Upper lobe of right lung (tissue), 1 donor: ENCODE data around the gene NEK7. TPM values are rescaled to one million over a fixed set of nuclear protein-coding genes. Genes with fewer than 3 reads are reported as not detected.

Source experiments
- ATAC-seq: fragments of 200-7000 bp; cut with Tn5 transposase; one replicate; pipeline ENCODE4 v1.9.1; 2020; ENCODE audit warnings: mild to moderate bottlenecking, moderate library complexity
- DNase-seq: peaks from one replicate; pipeline ENCODE4 v3.0.0-alpha.2; 2020
- H3K27ac ChIP-seq: fragments of 200-600 bp; one replicate; pipeline ENCODE4 v1.8.0; 2022
- H3K27me3 ChIP-seq: fragments of 200-600 bp; one replicate; pipeline ENCODE4 v1.8.0; 2022; ENCODE audit warnings: mild to moderate bottlenecking
- H3K36me3 ChIP-seq: fragments of 200-600 bp; one replicate; pipeline ENCODE4 v1.8.0; 2022
- H3K4me1 ChIP-seq: fragments of 200-600 bp; one replicate; pipeline ENCODE4 v1.8.0; 2022
- H3K4me3 ChIP-seq: fragments of 200-600 bp; one replicate; pipeline ENCODE4 v1.8.0; 2022; ENCODE audit warnings: mild to moderate bottlenecking
- H3K9me3 ChIP-seq: fragments of 200-600 bp; one replicate; pipeline ENCODE4 v1.8.0; 2022
- intact Hi-C: fragments of 100-400 bp; cut with DNase I; formaldehyde crosslinking; loops from one replicate; pipeline ENCODE4 v1.11.0; 2022
- total RNA-seq: library from RNA; stranded (reverse); fragmentation: NEBNext Ultra II Directional; extraction: Animal tissue kit (Norgen Biotek cat#: 25700); gene quantifications from one replicate; pipeline ENCODE4 v1.2.1, GENCODE V29; 2021
- TF ChIP-seq, protein P1 (sequence below): fragments of 200-600 bp; IDR thresholded peaks from one replicate; pipeline ENCODE4 v1.8.0; 2022; ENCODE audit warnings: antibody characterized with exemption
- donor health status: DM: no; HTN: yes; CAD: no; lungs with severe emphysema.

NEK7 gene
- total RNA-seq, 1 donor from 2014 or later: 96.9 TPM

DNA sequence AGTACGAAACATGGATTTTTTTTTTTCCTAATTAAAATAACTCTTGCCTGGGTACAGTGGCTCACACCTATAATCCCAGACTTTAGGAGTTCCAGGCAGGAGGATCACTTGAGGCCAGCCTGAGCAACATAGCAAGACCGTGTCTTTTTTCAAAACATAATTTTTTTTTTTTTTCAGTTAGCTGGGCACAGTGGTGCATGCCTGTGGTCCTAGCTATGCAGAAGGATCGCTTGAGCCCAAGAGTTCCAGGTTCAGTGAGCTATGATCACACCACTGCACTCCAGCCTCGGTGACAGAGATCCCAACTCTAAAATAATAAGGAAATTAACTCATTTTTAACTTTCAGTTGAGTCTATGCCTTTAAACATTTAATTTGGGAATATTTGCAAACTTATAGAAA lies 170.1 kb downstream of the NEK7 start:
- Histone ChIP-seq H3K36me3 (no peaks in the 10 kb centered on the region), H3K9me3 (no peaks in the 10 kb centered on the region), H3K4me3 (no peak overlapping the region), H3K4me1 (no peaks in the 10 kb centered on the region), H3K27ac (no peak overlapping the region), H3K27me3 (no peaks in the 10 kb centered on the region)
- no peak for DNase-seq
- intact Hi-C loops: no loop called here
- no peak for ATAC-seq
- TF ChIP-seq, protein P1, sequence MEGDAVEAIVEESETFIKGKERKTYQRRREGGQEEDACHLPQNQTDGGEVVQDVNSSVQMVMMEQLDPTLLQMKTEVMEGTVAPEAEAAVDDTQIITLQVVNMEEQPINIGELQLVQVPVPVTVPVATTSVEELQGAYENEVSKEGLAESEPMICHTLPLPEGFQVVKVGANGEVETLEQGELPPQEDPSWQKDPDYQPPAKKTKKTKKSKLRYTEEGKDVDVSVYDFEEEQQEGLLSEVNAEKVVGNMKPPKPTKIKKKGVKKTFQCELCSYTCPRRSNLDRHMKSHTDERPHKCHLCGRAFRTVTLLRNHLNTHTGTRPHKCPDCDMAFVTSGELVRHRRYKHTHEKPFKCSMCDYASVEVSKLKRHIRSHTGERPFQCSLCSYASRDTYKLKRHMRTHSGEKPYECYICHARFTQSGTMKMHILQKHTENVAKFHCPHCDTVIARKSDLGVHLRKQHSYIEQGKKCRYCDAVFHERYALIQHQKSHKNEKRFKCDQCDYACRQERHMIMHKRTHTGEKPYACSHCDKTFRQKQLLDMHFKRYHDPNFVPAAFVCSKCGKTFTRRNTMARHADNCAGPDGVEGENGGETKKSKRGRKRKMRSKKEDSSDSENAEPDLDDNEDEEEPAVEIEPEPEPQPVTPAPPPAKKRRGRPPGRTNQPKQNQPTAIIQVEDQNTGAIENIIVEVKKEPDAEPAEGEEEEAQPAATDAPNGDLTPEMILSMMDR: no peak

DNA sequence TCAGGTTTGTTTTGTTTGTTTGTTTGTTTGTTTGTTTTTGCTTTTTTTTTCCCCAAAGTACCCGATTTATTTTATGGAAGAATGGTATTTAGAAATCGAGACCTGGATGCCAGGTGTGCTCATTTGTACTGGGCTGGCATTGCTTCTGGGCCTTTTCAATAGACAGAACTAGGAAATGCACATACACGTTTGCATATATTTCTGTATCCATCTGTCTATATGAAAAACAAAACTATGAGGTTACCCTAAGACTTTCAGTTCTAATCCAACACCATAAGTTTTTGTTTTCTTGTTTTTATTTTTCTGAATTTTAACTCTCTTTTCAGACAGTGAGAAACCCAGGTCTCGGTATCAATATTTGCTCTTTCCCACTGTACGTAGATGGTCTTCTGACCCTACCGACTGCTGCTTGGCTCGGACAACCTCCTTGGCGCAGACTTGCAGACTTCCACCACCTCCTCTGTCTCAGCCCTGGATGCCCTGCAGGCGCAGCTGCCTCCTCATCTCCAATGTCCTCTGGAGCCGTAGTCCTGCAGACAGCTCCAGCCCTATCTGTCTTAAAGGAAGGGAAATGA lies 171.7 kb downstream of the NEK7 start:
- no peak for DNase-seq
- H3K4me1 ChIP-seq: no peaks in the 10 kb centered on the region
- H3K27ac ChIP-seq: no peak overlapping the region
- no peak overlapping the region for H3K4me3 ChIP-seq
- no peaks in the 10 kb centered on the region for H3K9me3 ChIP-seq
- no peak for ATAC-seq
- no peaks in the 10 kb centered on the region for H3K36me3 ChIP-seq
- H3K27me3 ChIP-seq: no peaks in the 10 kb centered on the region
- intact Hi-C loops: no loop called here
- TF ChIP-seq, protein P1: no peak

DNA sequence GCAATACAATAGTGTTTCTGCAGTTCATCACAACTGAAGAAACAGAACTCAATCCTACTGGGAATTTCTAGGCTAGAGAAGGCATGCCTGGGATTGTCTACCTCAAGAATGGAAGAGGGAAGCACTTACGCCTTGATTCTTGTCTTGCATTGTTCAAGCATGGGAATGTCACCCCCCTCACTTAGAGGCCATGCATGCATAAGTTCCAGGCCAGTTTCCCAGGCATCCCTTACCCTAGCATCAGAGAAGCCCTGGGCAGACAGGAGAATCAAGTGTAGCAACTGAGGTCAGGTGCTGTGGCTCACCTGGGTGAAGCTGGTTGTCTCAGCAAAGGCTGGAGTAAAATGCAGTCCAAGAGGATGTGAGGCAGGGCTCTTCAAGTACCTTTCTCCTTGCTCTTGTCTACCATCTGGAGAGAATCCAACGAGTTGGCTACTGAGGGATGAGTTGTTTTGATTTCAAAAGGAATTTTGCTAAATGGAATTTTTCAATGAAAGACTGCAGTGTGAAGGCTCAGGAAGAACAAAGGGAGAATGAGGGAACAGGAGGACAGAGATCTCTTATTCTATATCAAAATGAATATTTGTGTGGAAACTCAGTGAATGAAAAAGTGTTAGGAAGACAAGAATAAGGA lies 174.3 kb downstream of the NEK7 start:
- TF ChIP-seq, protein P1: no peak
- Histone ChIP-seq H3K36me3 (no peaks in the 10 kb centered on the region), H3K4me1 (no peaks in the 10 kb centered on the region), H3K27me3 (no peaks in the 10 kb centered on the region), H3K4me3 (no peak overlapping the region), H3K9me3 (no peaks in the 10 kb centered on the region), H3K27ac (no peak overlapping the region)
- DNase-seq: no peak
- intact Hi-C loops: no loop called here
- ATAC-seq: no peak

DNA sequence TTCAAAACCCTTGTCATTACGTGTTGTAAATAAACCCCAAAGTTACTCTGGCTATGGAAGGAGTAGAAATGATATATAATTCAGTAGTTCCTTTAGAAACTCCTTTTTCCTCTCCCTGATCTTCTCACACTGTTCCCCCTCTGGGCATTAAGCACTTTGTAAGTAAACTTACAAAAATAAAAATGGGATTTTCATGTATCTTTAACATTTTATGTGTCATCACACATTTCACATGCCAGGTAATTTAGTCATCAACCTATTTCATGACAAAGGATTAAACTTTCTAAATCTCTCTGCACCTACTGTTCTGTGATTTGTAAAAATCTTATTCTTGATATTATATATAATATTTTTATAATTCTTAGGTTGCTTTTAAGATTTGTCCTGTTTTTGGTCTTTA lies 176.9 kb downstream of the NEK7 start:
- Histone ChIP-seq H3K4me1 (no peaks in the 10 kb centered on the region), H3K9me3 (no peaks in the 10 kb centered on the region), H3K4me3 (no peak overlapping the region), H3K36me3 (no peaks in the 10 kb centered on the region), H3K27ac (no peak overlapping the region), H3K27me3 (no peaks in the 10 kb centered on the region)
- DNase-seq: no peak
- no peak for ATAC-seq
- intact Hi-C loops: no loop called here
- TF ChIP-seq, protein P1: no peak

DNA sequence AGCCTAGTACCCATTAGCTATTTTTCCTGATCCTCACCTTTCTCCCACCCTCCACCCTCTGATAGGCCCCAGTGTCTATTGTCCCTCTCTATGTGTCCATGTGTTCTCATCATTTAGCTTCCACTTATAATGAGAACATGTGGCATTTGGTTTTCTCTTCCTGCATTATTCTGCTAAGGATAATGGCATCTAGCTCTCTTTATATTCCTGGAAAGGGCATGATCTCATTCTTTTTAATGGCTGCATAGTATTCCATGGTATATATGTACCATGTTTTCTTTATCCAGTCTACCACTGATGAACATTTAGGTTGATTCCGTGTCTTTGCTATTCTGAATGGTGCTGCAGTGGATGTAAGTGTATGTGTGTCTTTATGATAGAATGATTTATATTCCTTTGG lies 178.9 kb downstream of the NEK7 start:
- no peaks in the 10 kb centered on the region for H3K36me3 ChIP-seq
- TF ChIP-seq, protein P1: no peak
- H3K27me3 ChIP-seq: no peaks in the 10 kb centered on the region

More for the DNA sequence above, 178.9 kb downstream of the NEK7 start:
- no peak overlapping the region for H3K4me3 ChIP-seq
- DNase-seq (no peak), ATAC-seq (no peak)
- no peak overlapping the region for H3K27ac ChIP-seq
- no peaks in the 10 kb centered on the region for H3K4me1 ChIP-seq
- no peaks in the 10 kb centered on the region for H3K9me3 ChIP-seq
- intact Hi-C loops: no loop called here
